DOHH2 (cell line): Measurements from ENCODE around the gene SLC27A5.
A peak's percentile ranks its signal among the peaks of the same experiment; 100 is the strongest.

ENCODE experiments used
- H3F3A ChIP-seq: fragments of 200-600 bp; sonication (generic), shearing (Covaris generic); 2 replicates; pipeline ENCODE4 v1.6.0; 2016; ENCODE audit warnings: antibody characterized with exemption, mild to moderate bottlenecking; ENCODE audit not compliant: control insufficient read depth, insufficient read depth
- H3K27ac ChIP-seq: fragments of 200-600 bp; sonication (generic); 2 replicates; pipeline ENCODE4 v1.5.1; 2014; ENCODE audit warnings: low read depth, mild to moderate bottlenecking, low read length, moderate library complexity
- H3K27me3 ChIP-seq: fragments of 200-600 bp; sonication (generic); 2 replicates; pipeline ENCODE4 v1.6.1; 2014; ENCODE audit warnings: mild to moderate bottlenecking, low read length, mixed read lengths; ENCODE audit not compliant: control insufficient read depth
- H3K36me3 ChIP-seq: fragments of 200-600 bp; sonication (generic); 2 replicates; pipeline ENCODE4 v1.6.1; 2014; ENCODE audit warnings: mild to moderate bottlenecking, low read length, moderate library complexity, mixed read lengths; ENCODE audit not compliant: control insufficient read depth
- H3K4me1 ChIP-seq: fragments of 200-600 bp; sonication (generic); 2 replicates; pipeline ENCODE4 v1.6.1; 2014; ENCODE audit warnings: mild to moderate bottlenecking, low read length, mixed read lengths; ENCODE audit not compliant: control insufficient read depth
- H3K4me2 ChIP-seq: fragments of 200-600 bp; sonication (generic); 2 replicates; pipeline ENCODE4 v1.6.0; 2014; ENCODE audit warnings: mild to moderate bottlenecking, low read length, moderate library complexity
- H3K4me3 ChIP-seq: fragments of 200-600 bp; sonication (generic); 2 replicates; pipeline ENCODE4 v1.5.1; 2014; ENCODE audit warnings: mild to moderate bottlenecking, low read length, mixed read lengths
- H3K79me2 ChIP-seq: fragments of 200-600 bp; sonication (generic); 2 replicates; pipeline ENCODE4 v1.6.1; 2014; ENCODE audit warnings: mild to moderate bottlenecking, low read length, mixed read lengths; ENCODE audit not compliant: control insufficient read depth
- H3K9me2 ChIP-seq: fragments of 200-600 bp; sonication (generic); replicated peaks from 2 replicates; pipeline ENCODE4 v1.6.1; 2014; ENCODE audit warnings: mild to moderate bottlenecking, low read length, mixed read lengths; ENCODE audit not compliant: control insufficient read depth
- H3K9me3 ChIP-seq: fragments of 200-600 bp; sonication (generic); 2 replicates; pipeline ENCODE4 v1.6.1; 2014; ENCODE audit warnings: antibody characterized with exemption, low read length, mixed read lengths; ENCODE audit not compliant: control insufficient read depth, insufficient read depth
- H4K20me1 ChIP-seq: fragments of 200-600 bp; sonication (generic); 2 replicates; pipeline ENCODE4 v1.6.0; 2014; ENCODE audit warnings: low read depth, mild to moderate bottlenecking, antibody characterized with exemption, low read length, moderate library complexity; ENCODE audit not compliant: control insufficient read depth, insufficient read depth
- EZH2phosphoT487 ChIP-seq: fragments of 200-600 bp; sonication (generic); IDR thresholded peaks from 2 replicates; pipeline ENCODE4 v1.6.1; 2017; ENCODE audit warnings: borderline replicate concordance, mild to moderate bottlenecking, antibody characterized with exemption, low read length, moderate library complexity, mixed read lengths
- TF ChIP-seq, protein P1 (sequence below): fragments of 200-600 bp; sonication (generic); IDR thresholded peaks from one replicate; pipeline ENCODE4 v1.5.1; 2014; ENCODE audit warnings: antibody characterized with exemption, mild to moderate bottlenecking, low read depth, low read length; ENCODE audit not compliant: poor library complexity, severe bottlenecking

SLC27A5 gene

GRCh38 chr19:58516246-58516836 is 4.5 kb upstream of the SLC27A5 start:
- H4K20me1 ChIP-seq: no peaks in the 10 kb centered on the region
- H3K27me3 ChIP-seq: no peaks in the 10 kb centered on the region
- H3K79me2 ChIP-seq: peaks cover 58% of the 10 kb centered on the region
- no peaks in the 10 kb centered on the region for H3K9me3 ChIP-seq
- H3K9me2 ChIP-seq: no peaks in the 10 kb centered on the region
- peak overlapping the region; percentile 91 for H3K4me2 ChIP-seq
- H3K36me3 ChIP-seq: peaks cover 28% of the 10 kb centered on the region
- no peak overlapping the region for H3K4me3 ChIP-seq
- peaks cover 41% of the 10 kb centered on the region for H3K4me1 ChIP-seq
- TF ChIP-seq EZH2phosphoT487: no peak
- TF ChIP-seq, protein P1, sequence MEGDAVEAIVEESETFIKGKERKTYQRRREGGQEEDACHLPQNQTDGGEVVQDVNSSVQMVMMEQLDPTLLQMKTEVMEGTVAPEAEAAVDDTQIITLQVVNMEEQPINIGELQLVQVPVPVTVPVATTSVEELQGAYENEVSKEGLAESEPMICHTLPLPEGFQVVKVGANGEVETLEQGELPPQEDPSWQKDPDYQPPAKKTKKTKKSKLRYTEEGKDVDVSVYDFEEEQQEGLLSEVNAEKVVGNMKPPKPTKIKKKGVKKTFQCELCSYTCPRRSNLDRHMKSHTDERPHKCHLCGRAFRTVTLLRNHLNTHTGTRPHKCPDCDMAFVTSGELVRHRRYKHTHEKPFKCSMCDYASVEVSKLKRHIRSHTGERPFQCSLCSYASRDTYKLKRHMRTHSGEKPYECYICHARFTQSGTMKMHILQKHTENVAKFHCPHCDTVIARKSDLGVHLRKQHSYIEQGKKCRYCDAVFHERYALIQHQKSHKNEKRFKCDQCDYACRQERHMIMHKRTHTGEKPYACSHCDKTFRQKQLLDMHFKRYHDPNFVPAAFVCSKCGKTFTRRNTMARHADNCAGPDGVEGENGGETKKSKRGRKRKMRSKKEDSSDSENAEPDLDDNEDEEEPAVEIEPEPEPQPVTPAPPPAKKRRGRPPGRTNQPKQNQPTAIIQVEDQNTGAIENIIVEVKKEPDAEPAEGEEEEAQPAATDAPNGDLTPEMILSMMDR: no peak
- peaks cover 11% of the 10 kb centered on the region for H3F3A ChIP-seq
- no peak overlapping the region for H3K27ac ChIP-seq

- H3K36me3 ChIP-seq: peaks cover 28% of the 10 kb centered on the region
- H3K4me3 ChIP-seq: peak overlapping the region; percentile 87
- H4K20me1 ChIP-seq: no peaks in the 10 kb centered on the region
- H3K27ac ChIP-seq: peak overlapping the region; percentile 3; the same call in 1 of the 2 replicates
- H3K9me2 ChIP-seq: no peaks in the 10 kb centered on the region
- TF ChIP-seq, protein P1: no peak
- TF ChIP-seq EZH2phosphoT487: no peak
- H3K27me3 ChIP-seq: no peaks in the 10 kb centered on the region
- H3F3A ChIP-seq: peaks cover 8% of the 10 kb centered on the region
- H3K4me1 ChIP-seq: peaks cover 37% of the 10 kb centered on the region
- H3K4me2 ChIP-seq: peak overlapping the region; percentile 91
- peaks cover 54% of the 10 kb centered on the region for H3K79me2 ChIP-seq
- no peaks in the 10 kb centered on the region for H3K9me3 ChIP-seq
Observed at GRCh38 chr19:58515259-58515658, 3.5 kb upstream of the SLC27A5 start.

GRCh38 chr19:58514564-58515022 is 2.8 kb upstream of the SLC27A5 start:
- Histone ChIP-seq H3K4me2 (peak overlapping the region; percentile 91), H3K36me3 (peaks cover 28% of the 10 kb centered on the region), H3F3A (peaks cover 6% of the 10 kb centered on the region; the same call in 1 of the 2 replicates), H4K20me1 (no peaks in the 10 kb centered on the region), H3K27me3 (no peaks in the 10 kb centered on the region), H3K9me2 (no peaks in the 10 kb centered on the region), H3K4me1 (peaks cover 35% of the 10 kb centered on the region), H3K9me3 (no peaks in the 10 kb centered on the region), H3K27ac (peak overlapping the region; percentile 51), H3K79me2 (peaks cover 52% of the 10 kb centered on the region), H3K4me3 (peak overlapping the region; percentile 87)
- TF ChIP-seq EZH2phosphoT487: no peak
- TF ChIP-seq, protein P1: no peak
